ENCODE results near the gene BICRA.

- no peak for TF ChIP-seq CTCF (IDR thresholded peaks at IDR 0.05)
- no peak for TF ChIP-seq EZH2 (IDR thresholded peaks at IDR 0.05; ENCODE audit: borderline replicate concordance, insufficient read depth, low read depth, low read length, poor library complexity, severe bottlenecking)
These were observed 55.2 kb downstream of the BICRA start for GRCh38 chr19:47663911-47664771.
